Midbrain (tissue), 1 donor: ENCODE measurements around the gene ATP5F1D.

ENCODE experiments used
- DNase-seq: peaks from one replicate; lab custom pipeline; 2025; lab: John Stamatoyannopoulos, UW

ATP5F1D gene

GRCh38 chr19:1259206-1259875, 17.8 kb downstream of the ATP5F1D start:
- DNase-seq = peak; percentile 8

DNA sequence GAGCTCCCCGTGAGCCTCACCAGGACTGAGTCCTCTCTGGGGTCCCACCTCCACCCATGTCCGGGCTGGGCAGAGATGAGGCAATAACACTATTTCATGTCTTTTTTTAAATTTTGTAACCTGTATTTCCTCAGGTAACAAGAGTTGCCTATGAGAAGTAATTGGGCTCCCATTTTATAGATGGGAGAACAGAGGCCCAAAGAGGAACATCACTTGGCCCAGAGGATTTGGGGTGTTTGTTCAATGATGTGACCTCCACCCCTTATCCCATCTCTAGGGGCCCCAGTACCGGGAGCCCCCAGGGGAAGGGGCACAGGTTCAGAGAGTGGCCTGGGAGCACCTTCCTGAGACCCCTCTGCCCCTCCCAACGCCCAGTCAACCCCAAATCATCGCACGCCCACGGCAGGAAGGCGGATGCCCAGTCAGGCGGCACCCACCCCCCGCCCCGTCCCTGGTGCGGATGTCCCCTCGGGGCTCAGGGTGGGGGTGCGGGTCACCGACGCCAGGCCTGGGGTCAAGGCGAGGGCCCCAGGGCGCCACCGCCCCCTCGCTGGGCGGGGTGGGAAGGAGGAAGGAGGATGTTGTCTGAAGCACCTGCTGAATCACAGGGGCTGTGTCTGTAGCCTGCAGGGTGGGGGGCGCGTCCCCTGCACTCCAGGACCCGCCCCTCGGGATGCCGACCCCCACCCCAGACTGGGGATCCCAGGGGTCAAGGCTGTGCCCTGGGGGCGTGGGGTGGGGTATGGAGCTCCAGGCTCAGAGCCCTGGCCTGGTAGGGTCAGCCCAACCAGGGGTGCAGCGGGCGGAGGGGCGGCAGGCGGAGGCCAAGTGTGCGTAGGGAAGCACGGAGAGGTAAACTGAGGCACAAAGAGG, 18.6 kb downstream of the ATP5F1D start:
- DNase-seq = no peak

DNA sequence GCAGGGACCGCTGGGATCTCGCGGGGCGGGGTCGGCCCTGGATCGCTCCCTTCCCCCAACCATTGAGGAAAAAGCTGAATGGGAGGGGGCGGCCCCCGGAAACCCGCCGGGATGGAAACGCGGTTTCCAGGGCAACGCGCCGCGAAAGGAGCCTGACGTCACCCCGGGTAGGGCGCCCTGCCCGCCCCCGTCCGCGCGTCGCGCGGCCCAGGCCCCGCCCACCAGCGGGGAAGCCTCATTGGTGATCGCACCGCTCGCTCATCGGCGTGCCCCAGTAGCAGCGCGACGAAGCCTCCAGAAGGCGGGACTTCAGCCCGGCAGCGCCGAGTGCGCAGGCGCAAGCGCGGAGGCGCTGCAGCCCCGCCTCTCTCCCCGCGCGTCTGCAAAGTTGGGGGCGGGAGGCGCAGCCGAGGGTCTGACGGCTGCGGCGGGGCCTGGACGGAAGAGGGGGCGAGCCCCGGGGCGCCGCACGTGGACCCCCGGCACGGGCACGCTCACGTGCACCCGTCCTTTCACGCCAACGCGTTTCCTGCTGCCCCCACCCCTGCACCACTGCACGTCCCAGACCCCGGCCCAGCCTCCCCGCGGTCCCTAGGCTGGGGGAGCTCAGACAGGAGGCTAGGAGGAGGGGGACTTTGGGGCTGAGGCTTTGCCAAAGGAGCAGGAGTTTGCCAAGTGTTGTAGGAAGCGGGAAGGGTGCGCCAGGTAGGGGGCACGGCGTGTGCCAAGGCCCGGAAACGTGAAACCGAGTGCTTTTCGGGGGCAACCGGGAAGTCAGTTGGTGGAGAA, 19.4 kb downstream of the ATP5F1D start:
- peak; percentile 94 for DNase-seq

- DNase-seq = no peak
Measured at GRCh38 chr19:1261538-1261797, 19.9 kb downstream of the ATP5F1D start.

DNA sequence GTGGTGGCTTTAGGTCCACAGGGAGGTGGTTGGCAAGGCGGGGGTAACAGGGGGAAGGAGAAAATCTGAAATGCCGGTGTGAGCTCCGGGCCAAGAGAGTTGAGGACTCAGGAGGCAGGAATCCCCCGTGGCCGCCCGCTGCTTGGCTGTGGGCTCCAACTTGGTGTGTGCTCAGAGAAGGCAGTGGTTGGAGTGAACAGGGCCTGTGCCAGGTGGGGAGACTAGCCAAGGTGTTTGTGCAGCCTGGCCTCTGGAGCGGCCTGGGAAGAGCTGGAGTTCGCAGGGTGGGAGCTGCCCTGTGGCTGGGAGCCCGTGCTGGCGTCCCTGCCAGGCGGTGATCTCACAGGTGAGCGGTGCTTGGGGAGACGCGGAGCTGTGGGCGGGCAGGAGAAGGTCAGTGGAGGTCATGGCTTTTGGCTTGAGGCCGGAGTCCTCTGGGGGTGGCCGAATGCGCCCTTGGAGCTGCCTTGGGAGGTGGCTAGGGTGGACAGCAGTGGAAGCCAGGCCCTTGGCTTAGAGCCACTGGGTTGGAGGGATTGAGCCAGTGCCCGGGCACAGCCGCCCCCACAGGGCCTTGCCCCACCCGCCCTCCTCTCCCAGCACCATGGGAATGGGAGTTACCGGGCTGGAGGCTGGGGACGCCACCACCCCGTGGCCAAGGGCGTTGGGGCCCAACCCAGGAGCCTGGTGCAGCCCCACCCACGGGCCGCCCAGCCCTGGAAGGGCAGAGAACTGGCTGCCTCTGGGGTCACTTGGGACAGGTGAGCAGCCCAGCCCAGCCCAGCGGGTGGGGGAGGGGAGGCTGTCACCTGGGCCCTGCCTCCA, 20.5 kb downstream of the ATP5F1D start:
- peak; percentile 44 for DNase-seq

DNA sequence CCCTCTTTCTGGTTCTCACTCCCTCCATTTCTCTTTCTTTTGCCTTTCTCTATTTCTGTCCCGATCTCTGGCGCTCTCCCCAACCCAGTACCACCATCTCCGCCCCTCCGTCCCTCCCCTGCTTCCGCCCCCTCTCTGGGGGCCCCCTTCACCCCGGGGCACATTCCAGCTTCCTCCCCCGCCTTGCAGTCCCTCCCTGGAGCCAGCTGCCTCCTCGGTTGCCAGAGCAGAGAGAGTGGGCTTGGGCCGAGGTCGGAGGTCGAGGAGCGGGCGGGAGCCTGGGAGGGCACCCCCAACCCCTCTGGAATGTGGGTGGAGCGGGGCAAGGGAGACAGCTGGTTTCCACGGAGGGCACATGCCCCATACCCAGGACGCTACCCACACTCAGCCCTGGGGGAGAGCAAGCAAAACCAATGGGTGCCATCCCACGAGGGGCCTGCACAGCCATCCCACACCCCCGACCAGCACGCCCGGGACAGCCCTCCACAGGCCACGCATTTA, 21.1 kb downstream of the ATP5F1D start:
- DNase-seq = no peak

DNA sequence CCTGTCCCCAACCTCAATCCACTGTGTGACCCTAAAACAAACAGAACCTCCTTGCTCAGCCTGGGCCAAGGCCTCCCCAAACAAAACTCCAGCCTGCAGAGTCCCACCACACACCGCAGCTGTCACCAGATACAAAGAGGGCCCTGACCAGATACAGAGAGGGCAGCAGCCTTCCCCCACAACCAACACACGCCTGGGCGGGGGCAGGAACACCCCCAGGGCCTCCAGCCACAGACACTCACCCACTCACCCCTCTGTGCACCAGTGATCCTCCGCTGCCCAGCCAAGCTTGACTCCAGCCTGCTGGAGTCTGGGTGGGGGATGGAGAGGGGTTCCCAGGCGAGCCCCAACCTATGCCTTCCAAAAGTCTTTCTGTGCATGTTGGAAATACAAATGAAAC, 21.6 kb downstream of the ATP5F1D start:
- DNase-seq = no peak

- DNase-seq = no peak
Measured at GRCh38 chr19:1264801-1265614, 23.5 kb downstream of the ATP5F1D start.

DNA sequence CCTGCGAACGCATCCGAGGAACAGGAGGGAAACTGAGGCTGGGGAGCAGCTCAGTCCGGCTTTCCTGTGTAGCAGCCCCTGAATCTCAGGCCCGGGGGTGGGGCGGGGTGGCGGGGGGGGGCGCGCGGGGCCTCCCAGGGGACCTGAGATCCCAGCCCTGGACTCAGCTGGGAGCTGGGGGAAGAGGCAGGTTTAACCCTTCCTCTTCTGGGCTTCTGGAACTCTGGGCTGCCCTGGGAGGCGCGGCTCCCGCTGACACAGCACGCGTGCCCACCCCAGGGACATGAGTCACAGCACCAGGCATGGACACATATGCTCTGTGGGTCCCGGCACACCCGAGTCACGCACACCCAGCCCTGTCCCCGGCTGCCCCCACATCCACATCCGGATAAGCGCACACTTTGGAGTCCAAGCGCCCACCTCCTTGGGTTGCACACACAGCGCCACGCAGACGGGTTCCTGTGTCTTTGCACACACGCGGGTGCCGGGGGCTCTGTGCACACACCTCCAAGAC, 24.1 kb downstream of the ATP5F1D start:
- DNase-seq = no peak

- peak; percentile 53 for DNase-seq
Measured at GRCh38 chr19:1266129-1266915, 24.8 kb downstream of the ATP5F1D start.

GRCh38 chr19:1266916-1267476, 25.4 kb downstream of the ATP5F1D start:
- peak; percentile 83 for DNase-seq

- DNase-seq = peak; percentile 4
Measured at GRCh38 chr19:1267477-1268225, 26.1 kb downstream of the ATP5F1D start.

GRCh38 chr19:1268226-1269064, 26.9 kb downstream of the ATP5F1D start:
- DNase-seq = peak; percentile 13

- peak; percentile 99 for DNase-seq
Measured at GRCh38 chr19:1269065-1269477, 27.5 kb downstream of the ATP5F1D start, which contains the start of gene CIRBP. TSS of gene CIRBP (plus strand) at chr19:1269332. CDS start at chr19:1270934, 1,602 bp downstream.

DNA sequence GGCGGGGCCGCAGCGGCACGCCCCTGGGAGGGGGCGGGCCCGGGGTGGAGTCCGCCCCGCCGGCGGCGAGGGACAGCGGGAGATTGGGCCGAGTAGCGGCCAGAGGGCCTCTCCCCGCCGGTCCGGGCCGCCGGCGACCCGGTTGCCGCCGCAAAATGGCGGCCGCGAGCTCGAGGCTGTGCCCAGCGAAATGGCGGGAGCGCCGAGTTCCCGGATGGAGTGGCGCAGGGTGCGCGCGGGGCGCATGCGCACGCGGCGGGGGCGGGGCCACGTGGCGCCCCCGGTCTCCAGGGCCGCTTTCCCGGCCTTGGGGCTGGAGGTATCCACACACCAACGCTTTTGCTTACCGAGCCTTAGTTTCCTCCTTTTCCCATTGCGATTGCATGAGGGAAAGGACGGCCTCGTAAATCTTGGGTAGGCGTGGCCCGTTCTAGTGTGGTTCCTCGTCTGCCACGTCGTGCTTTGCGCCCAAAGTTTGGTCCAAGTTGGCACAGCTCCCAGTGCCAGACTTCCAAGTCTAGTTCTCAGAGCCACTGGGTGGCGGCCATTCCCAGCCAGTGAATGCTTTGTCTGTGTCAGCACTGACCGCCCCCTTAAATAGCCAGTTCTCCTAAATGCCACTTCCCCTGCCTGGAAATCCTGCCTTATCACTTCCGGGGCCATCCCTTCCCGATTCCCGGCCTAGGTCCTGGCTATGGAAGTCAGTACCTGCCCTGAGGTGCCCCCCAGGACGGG, 28.1 kb downstream of the ATP5F1D start:
- DNase-seq = peak; percentile 89

DNA sequence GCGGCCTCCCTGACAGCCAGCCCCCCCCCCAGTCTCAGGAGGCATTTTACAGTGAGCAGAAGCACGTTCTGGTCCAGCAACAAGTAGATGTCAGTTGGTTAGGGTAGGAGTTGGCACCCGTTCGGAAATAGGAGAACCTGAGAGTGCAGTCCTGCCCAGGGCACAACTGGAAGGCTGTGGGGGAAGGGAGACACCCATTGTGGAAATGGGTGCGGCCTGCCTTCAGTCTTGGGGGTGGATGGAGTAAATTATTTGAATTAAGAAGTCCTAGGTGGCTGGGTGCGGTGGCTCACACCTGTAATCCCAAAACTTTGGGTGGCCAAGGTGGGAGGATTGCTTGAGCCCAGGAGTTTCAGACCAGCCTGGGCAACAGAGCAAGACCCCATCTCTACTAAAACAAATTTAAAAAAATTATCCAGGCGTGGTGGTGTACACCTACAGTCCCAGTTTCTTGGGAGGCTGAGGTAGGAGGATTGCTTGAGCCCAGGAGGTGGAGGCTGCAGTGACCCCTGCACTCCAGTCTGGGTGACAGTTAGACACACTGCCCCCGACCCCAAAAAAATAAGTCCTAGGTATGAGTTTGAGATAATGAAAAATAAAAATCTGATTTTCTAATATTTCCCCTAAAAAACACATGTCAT, 28.8 kb downstream of the ATP5F1D start:
- DNase-seq = no peak
